Adrenal gland (tissue), 5 donors: ENCODE measurements around the gene ZNF99.
"Not testable (repeated sequence)": the region's sequence is repeated elsewhere in the genome, so short reads cannot be mapped to it uniquely, and the experiment has no call there.

ENCODE experiments used
- CTCF ChIP-seq, 6 experiments: fragments of 450-650 bp in 4 of 6; fragments of 200-600 bp in 2 of 6; sonication (generic) in 1 of 6; IDR thresholded peaks; 1 replicate in 5 of 6; 2 replicates in 1 of 6; pipeline versions ENCODE4 v1.5.1 to v1.8.0; 2016 to 2021; ENCODE audit warnings: antibody characterized with exemption in 6 of 6, mild to moderate bottlenecking in 2 of 6, moderate library complexity in 1 of 6
- POLR2A ChIP-seq, 2 donors: fragments of 450-650 bp; IDR thresholded peaks; one replicate each; pipeline ENCODE4 v1.6.1; 2017; ENCODE audit warnings: antibody characterized with exemption in 2 of 2, mild to moderate bottlenecking in 2 of 2, moderate library complexity in 1 of 2
- donor health status: DM: no; HTN: no; CAD: no.

DNA sequence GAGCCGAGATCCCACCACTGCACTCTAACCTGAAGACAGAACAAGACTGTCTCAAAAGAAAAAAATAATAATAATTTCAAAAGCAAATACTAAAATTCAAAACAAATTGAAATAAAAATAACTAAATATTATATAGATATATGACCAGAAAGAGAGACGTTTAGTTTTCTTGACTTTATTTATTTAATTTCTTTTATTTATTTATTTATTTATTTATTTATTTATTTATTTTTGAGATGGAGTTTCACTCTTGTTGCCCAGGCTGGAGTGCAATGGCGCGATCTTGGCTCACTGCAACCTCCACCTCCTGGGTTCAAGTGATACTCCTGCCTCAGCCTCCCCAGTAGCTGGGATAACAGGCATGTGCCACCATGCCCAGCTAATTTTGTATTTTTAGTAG, 8.9 kb upstream of the ZNF99 start:
- not testable (repeated sequence) for TF ChIP-seq CTCF, POLR2A (IDR thresholded peaks at IDR 0.05)
